NCI-H2196 (cell line): ENCODE measurements around the gene PCDHA10.
"Not testable (repeated sequence)": the region's sequence is repeated elsewhere in the genome, so short reads cannot be mapped to it uniquely, and the experiment has no call there.

Experiments
- DNase-seq: peaks from one replicate; lab custom pipeline; 2025; ENCODE audit not compliant: unreplicated experiment; lab: John Stamatoyannopoulos, UW

PCDHA10 gene

DNA sequence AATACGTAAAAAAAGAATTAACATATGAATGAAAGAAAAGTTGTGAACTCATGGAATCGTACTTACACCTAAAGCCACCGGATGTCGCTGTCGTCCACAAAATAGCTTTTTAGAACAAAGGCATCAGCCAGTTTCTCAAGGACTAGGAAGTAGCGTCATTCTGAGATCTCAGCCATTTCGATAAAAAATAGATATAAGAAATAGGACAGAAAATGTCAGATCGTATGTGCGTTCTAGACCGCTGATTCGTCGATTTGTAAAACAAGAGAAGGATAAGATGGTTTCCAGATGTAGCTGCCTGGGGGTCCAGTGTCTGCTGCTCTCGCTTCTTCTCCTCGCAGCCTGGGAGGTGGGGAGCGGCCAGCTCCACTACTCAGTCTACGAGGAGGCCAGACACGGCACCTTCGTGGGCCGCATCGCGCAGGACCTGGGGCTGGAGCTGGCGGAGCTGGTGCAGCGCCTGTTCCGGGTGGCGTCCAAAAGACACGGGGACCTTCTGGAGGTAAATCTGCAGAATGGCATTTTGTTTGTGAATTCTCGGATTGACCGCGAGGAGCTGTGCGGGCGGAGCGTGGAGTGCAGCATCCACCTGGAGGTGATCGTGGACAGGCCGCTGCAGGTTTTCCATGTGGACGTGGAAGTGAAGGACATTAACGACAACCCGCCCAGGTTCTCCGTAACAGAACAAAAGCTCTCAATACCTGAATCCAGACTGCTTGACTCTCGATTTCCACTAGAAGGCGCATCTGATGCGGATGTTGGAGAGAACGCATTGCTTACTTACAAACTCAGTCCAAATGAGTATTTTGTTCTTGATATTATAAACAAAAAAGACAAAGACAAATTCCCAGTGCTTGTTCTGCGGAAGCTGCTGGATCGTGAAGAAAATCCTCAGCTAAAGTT, at the start of gene PCDHA10:
PCDHA10 (plus strand) TSS at position 126 of the 903 bp plus-strand sequence; CDS start at position 278, 152 bp downstream.
- no peak for DNase-seq

DNA sequence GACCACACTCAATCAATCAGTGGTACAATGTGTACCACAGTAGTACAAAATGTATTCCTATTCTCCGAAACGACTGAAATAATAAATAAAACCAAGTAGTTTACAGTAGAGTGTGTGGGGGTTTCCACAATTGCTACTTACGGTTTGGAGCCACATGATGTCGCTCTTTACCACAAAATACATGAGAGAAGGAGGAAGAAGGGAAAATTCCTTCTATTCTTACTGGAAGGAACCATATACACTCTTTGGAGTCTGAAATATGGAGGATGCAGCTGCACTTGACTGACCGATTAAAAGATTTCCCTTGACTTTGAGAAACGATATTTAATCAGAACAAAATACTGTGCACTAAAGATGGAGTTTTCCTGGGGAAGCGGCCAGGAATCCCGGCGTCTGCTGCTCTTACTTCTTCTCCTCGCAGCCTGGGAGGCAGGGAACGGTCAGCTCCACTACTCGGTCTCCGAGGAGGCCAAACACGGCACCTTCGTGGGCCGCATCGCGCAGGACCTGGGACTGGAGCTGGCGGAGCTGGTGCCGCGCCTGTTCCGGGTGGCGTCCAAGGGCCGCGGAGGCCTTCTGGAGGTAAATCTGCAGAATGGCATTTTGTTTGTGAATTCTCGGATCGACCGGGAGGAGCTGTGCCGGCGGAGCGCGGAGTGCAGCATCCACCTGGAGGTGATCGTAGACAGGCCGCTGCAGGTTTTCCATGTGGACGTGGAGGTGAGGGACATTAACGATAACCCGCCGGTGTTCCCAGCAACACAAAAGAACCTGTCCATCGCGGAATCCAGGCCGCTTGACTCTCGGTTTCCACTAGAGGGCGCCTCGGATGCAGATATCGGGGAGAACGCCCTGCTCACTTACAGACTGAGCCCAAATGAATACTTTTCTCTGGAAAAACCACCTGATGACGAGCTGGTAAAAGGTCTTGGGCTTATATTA, 48.6 kb upstream of the PCDHA10 start, which contains the start of gene PCDHA4:
PCDHA4 (plus strand) TSS at position 235 of the 942 bp plus-strand sequence.
- no peak for DNase-seq

DNA sequence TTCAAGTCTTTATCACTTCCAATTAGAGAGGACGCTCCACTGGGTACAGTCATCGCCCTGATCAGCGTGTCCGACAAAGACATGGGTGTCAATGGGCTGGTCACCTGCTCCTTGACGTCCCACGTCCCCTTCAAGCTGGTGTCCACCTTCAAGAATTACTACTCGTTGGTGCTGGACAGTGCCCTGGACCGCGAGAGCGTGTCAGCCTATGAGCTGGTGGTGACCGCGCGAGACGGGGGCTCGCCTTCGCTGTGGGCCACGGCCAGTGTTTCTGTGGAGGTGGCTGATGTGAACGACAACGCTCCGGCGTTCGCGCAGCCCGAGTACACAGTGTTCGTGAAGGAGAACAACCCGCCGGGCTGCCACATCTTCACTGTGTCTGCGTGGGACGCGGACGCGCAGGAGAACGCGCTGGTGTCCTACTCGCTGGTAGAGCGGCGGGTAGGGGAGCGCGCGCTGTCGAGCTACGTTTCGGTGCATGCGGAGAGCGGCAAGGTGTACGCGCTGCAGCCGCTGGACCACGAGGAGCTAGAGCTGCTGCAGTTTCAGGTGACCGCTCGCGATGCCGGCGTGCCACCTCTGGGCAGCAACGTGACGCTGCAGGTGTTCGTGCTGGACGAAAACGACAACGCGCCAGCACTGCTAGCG, 47.3 kb upstream of the PCDHA10 start:
- DNase-seq, result not testable (repeated sequence)

GRCh38 chr5:140808889-140809291, 46.8 kb upstream of the PCDHA10 start:
- no peak for DNase-seq

- DNase-seq, result no peak
These were observed 34.1 kb upstream of the PCDHA10 start, which contains the start of gene PCDHA5 for GRCh38 chr5:140821375-140822280. Gene PCDHA5 (plus strand): TSS chr5:140821613.

DNA sequence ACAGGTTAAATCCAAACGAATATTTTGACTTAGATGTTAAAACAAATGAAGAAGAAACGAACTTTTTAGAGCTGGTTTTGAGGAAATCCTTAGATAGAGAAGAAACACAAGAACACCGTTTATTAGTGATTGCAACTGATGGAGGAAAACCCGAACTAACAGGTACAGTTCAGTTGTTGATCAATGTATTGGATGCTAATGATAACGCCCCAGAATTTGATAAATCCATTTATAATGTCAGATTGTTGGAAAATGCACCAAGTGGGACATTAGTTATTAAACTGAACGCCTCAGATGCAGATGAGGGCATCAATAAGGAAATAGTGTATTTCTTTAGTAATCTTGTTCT, 33.4 kb upstream of the PCDHA10 start:
- no peak for DNase-seq

GRCh38 chr5:140822969-140823368, 32.7 kb upstream of the PCDHA10 start:
- not testable (repeated sequence) for DNase-seq

DNA sequence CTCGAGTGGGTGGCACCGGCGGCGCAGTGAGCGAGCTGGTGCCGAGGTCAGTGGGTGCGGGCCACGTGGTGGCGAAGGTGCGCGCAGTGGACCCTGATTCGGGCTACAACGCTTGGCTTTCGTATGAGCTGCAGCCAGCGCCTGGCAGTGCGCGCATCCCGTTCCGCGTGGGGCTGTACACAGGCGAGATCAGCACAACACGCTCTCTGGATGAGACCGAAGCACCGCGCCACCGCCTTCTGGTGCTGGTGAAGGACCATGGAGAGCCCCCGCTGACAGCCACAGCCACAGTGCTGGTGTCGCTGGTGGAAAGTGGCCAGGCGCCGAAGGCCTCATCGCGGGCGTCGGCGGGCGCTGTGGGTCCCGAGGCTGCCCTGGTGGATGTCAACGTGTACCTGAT, 32.2 kb upstream of the PCDHA10 start:
- DNase-seq, result no peak

DNA sequence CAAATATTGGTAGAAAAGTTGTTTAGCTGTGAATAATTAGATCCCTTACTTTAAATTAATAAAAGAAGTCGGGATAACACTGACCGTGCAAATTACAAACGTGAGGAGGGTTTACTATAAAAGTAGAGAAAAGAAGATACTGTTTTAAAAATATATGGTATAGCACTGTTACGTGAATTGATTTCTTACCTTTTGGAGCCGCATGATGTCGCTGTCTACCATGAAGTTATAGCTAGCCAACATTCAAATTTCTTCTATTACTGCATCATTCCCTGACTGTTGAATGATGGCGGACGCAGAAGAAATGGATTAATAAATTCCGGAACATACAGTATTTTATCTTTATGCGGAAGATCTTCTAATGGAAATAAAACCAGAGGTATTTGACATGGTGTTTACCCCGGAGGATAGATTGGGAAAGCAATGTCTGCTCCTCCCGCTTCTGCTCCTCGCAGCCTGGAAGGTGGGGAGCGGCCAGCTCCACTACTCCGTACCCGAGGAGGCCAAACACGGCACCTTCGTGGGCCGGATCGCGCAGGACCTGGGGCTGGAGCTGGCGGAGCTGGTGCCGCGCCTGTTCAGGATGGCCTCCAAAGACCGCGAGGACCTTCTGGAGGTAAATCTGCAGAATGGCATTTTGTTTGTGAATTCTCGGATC, 27.9 kb upstream of the PCDHA10 start, which contains the start of gene PCDHA6:
PCDHA6 (plus strand) TSS at position 257 of the 658 bp plus-strand sequence; CDS start at position 389, 132 bp downstream.
- DNase-seq, result no peak

DNA sequence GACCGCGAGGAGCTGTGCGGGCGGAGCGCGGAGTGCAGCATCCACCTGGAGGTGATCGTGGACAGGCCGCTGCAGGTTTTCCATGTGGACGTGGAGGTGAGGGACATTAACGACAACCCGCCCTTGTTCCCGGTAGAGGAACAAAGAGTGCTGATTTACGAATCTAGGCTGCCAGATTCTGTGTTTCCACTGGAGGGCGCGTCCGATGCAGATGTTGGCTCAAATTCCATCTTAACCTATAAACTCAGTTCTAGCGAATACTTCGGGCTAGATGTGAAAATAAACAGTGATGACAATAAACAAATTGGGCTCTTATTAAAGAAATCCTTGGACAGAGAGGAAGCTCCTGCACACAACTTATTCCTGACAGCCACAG, 27.3 kb upstream of the PCDHA10 start:
- DNase-seq, result no peak

DNA sequence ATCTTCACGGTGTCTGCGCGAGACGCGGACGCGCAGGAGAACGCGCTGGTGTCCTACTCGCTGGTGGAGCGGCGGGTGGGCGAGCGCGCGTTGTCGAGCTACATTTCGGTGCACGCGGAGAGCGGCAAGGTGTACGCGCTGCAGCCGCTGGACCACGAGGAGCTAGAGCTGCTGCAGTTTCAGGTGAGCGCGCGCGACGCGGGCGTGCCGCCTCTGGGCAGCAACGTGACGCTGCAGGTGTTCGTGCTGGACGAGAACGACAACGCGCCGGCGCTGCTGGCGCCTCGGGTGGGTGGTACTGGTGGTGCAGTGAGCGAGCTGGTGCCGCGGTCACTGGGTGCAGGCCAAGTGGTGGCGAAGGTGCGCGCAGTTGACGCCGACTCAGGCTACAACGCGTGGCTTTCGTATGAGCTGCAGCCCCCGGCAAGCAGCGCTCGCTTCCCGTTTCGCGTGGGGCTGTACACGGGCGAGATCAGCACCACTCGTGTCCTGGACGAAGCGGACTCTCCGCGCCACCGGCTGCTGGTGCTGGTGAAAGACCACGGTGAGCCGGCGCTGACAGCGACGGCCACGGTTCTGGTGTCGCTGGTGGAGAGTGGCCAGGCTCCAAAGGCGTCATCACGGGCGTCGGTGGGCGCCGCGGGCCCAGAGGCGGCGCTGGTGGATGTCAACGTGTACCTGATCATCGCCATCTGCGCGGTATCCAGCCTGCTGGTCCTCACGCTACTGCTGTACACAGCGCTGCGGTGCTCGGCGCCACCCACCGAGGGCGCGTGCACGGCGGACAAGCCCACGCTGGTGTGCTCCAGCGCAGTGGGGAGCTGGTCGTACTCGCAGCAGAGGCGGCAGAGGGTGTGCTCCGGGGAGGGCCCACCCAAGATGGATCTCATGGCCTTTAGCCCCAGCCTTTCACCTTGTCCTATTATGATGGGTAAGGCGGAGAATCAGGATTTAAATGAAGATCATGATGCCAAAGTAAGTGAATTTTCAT, 25.9 kb upstream of the PCDHA10 start:
- not testable (repeated sequence) for DNase-seq

DNA sequence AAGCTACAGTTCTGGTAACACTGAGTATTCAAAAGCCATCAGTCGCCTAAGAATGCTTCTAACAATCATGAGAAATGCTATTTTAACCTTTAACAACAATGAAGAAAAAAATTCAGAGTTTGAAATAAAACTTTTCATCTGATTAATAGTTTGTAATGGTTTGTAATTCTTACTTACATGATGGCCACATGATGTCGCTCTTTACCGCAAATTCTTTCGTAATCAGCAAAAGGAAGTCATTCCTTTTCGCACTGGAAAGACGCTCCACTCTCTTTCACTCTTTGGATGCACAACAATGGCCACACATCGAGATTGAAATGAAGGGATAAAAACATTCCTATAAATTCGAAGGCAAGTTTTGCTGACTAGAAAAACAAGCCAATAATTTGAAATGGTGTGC, 21.7 kb upstream of the PCDHA10 start, which contains the start of gene PCDHA7:
PCDHA7 (plus strand) TSS at position 277 of the 400 bp plus-strand sequence; CDS start at position 392, 115 bp downstream.
- DNase-seq, result no peak

GRCh38 chr5:140834439-140835008, 21.2 kb upstream of the PCDHA10 start:
- DNase-seq, result not testable (repeated sequence)

- DNase-seq, result no peak
These were observed 19.8 kb upstream of the PCDHA10 start for GRCh38 chr5:140835622-140836510.

DNA sequence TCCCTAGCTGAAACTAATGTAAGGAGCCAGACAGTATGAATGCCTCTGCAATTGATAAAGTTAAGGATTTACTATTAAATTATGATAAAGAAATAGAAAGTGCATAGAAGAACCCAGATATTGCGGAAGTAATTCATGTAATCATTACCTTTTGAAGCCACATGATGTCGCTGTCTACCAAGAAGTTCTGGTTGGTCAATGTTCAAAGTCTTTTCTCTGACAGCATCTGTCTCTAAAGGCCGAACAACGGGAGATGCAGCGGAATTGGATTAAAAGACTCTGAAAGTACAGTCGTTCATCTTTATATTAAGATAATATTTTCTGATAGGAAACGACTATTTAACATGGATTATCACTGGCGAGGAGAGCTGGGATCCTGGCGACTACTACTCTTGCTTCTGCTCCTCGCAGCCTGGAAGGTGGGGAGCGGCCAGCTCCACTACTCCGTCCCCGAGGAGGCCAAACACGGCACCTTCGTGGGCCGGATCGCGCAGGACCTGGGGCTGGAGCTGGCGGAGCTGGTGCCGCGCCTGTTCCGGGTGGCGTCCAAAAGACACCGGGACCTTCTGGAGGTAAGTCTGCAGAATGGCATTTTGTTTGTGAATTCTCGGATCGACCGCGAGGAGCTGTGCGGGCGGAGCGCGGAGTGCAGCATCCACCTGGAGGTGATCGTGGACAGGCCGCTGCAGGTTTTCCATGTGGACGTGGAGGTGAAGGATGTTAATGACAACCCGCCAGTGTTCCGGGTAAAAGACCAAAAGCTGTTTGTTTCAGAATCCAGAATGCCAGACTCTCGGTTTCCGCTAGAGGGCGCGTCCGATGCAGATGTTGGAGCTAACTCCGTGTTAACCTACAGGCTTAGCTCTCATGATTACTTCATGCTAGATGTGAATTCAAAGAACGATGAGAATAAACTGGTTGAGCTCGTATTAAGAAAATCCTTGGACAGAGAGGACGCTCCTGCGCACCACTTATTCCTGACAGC, 14.4 kb upstream of the PCDHA10 start, which contains the start of gene PCDHA8:
PCDHA8 (plus strand) TSS at position 210 of the 985 bp plus-strand sequence; CDS start at position 345, 135 bp downstream.
- DNase-seq, result peak; percentile 35
